ENCODE data around the gene COMMD2. TPM values are rescaled to one million over a fixed set of nuclear protein-coding genes. Genes with fewer than 3 reads are reported as not detected.

Gene COMMD2
- 28.4 and 30.0 TPM in 2 replicates for total RNA-seq (2014; rRNA removed; shearing (Covaris generic))

DNA sequence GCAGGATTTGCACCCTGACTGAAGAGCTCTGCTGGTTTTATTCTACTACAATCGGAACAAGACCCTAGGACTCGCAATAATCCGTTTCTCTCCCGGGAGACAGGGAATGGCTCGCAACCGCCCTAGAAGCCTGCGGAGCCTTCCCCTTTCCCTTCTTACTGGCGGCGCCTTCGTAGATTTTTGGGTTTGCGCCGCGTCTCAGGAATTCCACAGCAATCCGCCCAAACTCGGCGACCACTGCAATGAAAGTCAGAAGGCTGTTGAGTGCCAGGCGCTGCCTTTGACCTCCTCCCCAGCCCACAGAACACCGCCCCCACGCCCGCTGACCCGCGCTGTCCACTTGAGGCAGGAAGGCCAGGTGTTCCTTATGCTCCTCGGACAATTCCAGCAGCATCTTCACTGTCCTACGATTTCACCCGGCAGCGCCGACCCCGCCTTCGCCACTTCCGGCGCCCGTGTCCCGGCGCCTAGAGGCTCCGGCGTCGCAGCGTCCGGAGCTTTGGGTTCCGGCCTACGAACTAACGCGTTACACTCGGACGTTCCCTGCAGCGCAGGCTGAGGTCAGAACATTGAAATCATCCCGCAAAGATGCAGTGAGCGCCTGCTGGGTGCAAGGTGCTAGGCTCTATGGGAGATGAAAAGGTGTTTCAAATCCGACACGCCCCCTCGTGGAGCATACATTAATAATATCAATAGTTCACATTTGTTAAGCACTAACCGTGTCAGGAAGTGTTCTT is at the start of gene COMMD2:
TSS of gene COMMD2 (minus strand) at position 439 of the 737 bp plus-strand sequence. CDS start at position 394, 45 bp downstream.
- peak; percentile 97 for DNase-seq (ENCODE audit: low spot score)

DNA sequence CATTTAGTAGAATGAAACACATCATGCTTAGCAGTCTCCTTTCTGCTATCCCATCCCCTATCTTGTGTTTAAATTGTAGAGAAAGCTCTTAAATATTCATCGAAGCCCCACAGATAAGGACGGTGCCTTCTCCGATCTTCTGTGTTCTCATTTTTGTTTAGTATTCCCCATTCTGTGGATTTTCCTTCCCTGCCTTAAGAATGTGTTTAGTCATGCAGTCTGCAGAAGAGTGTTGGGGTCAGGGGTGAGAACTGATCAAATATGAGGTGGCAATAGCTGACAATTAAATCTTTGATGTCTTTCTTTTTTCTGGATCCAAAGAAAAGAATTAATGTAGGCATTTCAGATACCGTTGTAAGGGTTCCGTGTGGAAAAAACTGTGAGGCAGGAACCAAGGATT is 49.4 kb upstream of the COMMD2 start:
- no peak for DNase-seq (ENCODE audit: low spot score)

DNA sequence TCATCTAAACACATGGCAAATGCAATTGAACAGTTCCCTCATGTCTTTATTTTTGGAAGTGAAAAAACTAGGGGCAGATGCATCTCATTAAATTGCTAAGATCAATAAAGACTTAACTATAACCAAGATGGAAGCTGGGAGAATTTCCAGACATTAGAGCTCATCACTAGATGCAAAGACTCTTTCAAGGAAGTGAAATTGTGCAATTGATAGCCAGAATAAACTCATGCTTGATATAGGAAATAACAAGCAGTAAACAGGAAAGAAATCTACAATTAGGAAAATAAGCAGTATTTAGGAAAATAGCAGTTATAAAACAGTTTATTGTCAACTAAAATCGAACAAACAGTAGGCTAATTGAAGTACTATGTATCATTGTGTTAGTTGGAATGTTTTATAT is 48.9 kb upstream of the COMMD2 start:
- no peak for DNase-seq (ENCODE audit: low spot score)

DNA sequence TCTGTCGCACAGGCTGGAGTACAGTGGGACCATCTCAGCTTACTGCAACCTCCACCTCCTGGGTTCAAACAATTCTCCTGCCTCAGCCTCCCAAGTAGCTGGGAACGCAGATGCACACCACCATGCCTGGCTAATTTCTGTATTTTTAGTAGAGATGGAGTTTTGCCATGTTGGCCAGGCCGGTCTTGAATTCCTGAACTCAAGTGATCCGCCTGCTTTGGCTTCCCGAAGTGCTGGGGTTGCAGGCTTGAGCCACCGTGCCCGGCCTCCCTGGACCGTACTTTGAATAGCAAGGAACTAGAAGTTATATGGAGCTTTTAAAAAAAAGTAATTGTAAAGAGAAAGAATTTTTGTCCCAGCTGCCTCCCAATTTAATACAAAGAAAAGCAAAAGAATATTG is 48.4 kb upstream of the COMMD2 start:
- no peak for DNase-seq (ENCODE audit: low spot score)

DNA sequence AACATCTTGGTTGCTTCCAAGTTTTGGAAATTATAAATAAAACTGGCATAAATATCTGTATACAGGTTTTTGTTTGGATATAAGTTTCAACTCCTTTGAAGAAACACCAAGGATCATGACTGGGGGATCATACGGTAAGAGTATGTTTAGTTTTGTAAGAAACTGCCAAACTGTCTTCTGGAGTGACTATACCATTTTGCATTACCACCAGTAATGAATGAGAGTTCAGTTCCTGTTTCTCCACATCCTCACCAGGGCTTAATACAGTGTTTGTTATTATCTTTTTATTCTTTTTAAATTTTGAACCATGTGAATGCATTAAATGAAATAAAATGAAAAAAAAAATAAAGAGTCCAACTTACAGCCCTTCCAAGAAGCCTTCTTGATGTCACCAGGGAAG is 43.7 kb upstream of the COMMD2 start:
- no peak for DNase-seq (ENCODE audit: low spot score)

DNA sequence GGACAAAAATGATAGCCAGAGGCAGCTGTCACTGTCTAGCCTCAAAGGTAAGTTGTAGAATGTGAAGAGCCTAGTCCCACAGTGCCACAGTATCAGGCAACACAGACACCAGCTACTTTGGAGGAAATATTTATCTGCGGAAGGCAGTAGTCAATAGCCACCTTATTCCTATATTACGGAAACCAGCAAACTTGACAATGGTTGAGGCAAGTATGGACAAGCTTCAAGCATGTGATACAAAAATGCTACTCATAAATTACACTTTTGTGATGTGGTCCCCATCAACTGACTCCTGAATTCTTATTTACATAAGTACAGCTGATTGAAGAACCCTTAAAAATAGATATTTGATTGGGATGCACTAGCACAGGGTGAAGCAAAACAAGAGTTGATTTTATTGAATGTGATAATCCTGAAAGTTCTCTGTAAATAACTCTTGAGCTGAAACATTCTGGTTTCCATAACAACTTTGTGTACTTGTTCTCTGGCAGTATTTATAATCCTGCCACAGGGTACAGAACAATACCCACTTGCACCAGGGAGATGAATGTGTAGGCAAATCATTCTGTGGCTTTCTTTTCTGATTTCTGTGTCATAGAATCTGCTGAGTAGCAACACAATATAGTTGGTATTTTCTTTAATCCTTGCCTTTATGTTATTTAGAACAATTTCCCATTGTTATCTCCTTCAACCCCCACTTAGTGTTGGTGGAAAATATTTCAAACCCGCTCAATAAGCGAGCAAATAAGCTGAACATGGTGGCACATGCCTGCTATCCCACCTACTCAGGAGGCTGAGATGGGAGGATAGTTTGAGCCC is 40.4 kb upstream of the COMMD2 start, which contains the start of gene ANKUB1:
TSS of gene ANKUB1 (minus strand) at position 103 of the 819 bp plus-strand sequence. CDS start 188 bp downstream, outside the sequence.
- no peak for DNase-seq (ENCODE audit: low spot score)

DNA sequence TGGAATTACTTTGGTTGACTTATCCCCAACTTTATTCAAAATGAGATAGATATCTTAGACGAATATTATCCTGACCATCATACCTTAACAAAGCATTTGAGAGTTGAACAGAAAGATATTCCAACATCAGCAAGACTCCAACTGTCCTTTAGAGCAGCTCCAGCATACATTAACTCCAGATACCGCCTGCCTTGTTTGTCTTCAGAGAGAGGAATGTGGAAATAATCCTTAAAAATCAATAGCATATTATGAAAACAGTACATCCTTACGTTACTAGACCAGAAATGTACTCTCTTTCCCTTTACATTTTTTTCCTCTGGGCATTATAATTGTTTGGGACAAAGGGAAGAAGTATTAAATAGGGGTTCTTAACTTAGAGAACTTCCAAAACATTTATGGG is 38.4 kb upstream of the COMMD2 start:
- no peak for DNase-seq (ENCODE audit: low spot score)

DNA sequence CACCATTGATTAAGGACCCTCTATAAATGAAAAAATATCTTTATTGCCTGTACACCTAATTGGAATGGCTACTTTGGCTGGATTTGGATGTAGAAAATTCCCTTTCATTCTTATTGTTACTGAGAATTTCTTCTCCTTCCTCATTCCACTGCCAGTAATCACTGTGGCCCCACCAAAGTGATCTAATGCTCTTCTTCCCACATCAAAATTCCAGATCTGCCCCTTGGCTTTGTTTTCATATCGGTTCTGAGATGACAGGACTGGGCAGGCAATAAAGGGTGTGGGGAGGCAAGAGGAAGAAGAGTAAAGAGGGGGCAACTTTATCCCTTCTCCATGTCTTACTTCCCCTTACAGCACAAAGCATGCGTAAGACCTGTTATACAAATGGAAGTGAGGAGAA is 38.0 kb upstream of the COMMD2 start:
- no peak for DNase-seq (ENCODE audit: low spot score)

DNA sequence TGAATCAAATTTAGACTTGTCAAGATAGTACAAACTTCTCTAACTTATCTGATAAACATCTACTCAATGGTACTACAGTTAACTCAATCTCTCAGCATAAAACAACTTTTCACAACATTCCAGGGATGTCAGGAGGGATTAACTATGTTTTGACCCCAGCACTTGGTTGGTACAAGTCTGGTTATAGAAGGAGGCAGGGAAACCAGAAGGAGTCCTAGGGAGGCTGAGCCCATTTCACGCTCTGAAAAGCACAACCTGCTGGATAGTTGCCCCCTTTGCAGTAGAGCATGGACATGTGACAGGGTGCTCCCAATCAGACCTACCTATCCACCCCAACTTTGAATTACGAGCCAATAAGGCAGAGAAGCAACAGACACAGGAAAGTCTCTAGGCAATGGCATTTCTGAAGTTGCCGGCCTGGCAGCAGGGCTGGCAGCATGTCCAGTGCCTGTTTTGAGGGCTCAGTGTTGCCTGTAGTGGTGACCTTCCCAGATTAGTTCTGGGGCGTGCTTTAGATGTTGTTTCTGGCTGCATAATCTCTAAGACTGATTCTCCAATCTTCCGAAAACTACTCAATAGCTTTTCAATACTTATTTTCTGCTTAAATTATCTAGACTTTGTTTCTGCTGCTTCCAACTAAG is 31.9 kb upstream of the COMMD2 start:
- no peak for DNase-seq (ENCODE audit: low spot score)

DNA sequence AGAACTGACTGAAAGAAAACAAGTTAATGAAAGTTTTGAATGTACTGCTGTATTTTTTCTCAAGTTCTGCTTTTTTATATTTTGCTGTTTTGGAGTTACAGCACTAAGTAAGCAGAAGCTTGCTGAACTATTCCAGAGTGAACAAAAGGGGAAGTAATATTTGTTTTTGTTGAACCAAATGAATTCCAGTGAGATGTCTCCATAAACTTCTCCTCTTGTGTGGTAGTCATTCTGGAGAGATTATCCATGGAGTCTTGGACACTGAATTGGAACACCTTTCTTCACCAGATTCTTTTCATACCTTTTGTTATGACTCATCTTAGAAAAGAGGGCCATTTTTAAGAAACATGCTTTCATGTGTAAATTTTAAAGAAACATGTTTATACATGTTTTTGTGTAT is 31.3 kb upstream of the COMMD2 start:
- DNase-seq (ENCODE audit: low spot score) = no peak

DNA sequence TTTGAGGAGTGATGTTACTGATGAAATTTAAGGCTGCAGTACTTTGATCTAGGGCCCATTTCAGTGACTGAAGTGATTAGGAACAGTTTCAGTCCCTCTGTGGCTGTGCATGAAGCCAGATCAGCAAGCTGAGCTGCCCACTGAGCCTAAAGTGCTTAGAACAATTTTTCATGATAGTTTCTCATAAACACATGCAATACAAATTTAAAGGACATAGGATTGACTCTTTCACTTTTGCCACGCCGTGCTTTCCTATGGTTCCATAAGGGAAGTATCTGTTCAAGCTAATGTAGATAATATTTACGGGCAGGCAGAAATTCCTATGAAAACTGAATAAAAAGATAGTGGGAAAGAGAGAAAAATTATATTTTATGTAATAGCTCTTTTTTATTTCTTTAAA is 29.5 kb upstream of the COMMD2 start:
- no peak for DNase-seq (ENCODE audit: low spot score)

DNA sequence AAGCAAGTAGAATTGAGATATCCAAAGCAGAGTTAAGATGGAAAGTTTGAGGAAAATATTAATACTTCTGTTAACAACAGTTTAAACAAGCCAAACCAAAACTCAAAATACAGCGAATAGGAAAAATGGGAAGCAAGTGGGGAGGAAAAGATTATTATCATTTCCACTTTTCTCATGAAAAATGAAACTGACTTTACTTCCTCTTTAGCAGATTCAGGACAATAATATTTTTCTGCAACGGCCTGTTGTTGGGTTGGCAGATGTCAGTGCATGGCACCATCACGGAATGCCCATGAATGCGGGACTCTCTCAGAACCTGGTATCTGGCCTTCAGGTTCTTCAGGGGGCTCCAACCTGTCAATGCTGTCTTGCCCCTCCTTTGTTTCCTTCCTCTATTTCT is 28.9 kb upstream of the COMMD2 start:
- DNase-seq (ENCODE audit: low spot score) = no peak

DNA sequence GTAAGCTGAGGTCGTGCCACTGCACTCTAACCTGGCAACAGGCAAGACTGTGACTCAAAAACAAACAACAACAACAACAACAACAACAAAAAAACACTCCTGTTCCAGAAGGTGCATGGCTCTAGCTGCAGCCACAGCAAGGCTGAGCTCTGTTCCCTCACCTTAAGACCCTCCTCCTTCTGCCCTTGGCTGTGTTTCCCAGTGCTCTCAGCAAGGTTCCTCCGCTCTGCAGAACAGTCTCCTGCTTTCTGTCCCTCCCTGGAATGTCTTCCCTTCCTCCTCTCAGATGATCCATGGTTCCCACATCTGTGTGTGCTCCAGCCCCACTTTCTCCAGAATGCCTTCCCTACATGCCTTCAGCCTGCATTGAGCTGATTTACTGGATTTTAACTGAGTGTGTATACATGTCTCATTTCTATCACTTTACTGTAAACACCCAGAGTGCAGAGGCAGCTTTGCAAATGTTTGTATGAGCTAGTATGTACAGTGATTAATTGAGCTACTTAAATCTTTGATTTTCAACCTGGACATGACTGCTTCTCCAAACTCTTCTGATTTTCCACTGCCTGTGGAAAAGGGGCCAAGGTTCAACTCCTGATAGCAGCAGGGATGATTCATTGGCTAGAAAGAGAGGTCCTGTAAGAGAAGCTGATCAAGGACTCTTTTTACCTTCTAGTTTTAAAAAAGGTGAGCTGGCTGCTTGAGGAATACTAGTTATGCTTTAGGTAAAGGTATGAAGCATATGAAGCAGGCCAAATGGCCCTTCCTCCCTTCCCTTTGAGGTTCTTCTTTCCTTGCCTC is 25.3 kb upstream of the COMMD2 start:
- DNase-seq (ENCODE audit: low spot score) = no peak

DNA sequence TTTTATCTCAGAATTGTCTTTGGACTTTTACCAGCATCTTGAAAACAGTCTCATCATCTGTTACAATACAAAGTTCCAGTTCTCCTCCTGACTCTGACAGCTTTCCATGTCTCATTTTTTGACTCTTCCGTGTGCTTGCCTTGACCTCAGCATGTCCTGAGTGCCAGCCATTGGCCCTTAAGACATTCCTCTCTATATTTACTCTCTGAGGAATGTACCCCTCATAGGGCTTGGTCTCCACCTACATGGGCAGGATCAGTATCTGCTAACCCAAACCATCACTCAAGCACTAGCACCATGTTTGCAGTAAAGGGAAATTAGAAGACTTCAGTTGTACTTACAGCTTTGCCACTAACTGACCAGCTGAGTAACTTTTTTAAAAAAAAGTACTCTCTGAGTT is 23.9 kb upstream of the COMMD2 start:
- DNase-seq (ENCODE audit: low spot score) = no peak

DNA sequence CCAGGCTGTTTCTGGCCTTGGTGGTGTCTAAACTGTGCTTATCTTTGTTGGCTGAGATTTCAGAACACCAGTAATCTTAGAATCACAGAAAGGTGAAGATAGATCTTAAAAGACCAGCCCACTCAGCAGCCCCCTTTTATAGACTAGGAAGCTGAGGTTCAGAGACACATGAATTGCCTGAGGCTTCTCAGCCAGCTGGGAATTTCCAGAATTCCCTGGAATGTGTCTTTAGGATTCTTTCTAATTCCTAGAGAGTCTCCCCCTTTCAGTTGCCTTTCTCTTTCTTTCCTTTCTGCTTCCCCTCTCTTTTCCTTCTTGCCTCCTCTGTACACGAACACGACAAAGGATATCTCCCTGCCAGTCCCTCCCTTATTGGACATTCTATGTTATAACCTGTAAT is 20.6 kb upstream of the COMMD2 start:
- no peak for DNase-seq (ENCODE audit: low spot score)

DNA sequence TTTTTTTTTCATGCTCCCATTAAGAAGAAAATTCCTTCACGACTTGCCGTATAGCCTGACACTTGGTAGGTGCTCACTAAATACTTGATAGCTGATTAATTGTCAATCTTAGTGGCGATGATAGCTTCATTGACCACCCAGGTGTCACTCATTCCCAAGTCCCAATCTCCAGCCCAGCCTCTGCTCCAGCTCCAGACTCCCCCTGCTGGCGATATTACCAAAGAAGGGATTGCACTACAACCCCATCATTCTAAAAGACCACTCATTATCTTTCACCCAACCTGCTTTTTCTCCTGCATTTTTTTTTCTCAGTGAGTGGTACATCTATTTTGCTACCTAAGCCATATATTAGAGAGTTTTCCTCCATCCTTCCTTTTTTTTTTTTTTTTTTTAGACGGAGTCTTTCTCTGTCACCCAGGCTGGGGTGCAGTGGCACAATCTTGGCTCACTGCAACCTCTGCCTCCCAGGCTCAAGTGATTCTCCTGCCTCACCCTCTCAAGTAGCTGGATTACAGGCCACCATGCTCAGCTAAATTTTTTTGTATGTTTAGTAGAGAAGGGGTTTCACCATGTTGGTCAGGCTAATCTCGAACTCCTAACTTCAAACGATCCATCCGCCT is 19.5 kb upstream of the COMMD2 start:
- peak; percentile 78 for DNase-seq (ENCODE audit: low spot score)

DNA sequence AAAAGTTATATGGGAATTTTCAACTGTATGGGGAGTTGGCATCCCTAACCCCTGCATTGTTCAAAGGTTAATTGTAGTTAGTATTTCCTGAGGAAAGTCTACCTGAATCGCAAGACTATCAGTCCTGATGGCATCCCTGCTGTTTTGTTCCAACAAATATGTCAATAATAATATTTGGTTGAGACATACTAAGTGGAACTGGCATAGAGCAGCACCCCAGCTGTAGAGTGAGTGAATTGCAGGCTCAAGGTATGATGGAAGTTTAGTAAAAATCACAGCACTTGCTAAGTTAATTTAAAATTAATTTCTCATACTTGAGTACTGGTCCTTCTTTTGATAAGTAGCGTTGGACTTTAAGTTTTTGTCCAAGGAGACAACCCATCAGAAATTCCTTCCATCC is 18.0 kb upstream of the COMMD2 start:
- DNase-seq (ENCODE audit: low spot score) = no peak

DNA sequence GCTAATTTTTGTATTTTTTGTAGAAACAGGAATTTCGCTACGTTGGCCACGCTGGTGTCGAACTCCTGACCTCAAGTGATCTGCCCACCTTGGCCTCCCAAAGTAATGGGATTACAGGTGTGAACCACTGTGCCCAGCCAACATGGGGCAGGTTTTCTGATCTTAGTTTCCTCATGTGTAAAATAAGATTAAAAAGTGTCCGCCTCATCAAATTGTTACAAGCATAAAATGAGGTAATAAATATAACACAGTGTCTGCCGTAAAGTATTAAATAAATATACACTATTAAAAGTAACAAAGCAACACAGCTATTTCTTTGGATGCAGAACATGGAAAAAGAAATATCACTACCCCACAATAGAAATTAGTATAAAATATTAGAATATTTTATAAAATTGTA is 16.4 kb upstream of the COMMD2 start:
- DNase-seq (ENCODE audit: low spot score) = no peak

DNA sequence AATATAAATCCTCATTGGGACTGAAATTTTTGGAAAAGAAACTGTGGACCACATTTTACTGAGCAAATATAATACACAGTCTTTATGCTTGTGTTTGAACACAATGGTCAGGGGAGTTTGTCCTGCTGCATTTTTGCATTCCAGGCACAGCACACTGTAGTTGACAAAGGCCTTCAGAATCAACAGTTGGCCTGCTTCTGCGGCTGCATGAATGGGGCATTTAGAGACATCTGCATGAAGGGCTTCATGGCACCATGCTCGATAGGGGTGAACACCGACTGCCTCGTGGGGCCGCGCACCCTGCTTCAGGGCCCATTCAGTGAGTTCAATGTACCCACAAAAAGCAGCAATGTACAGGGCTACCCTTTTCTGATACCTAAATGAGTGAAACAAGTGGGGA is 15.4 kb upstream of the COMMD2 start:
- DNase-seq (ENCODE audit: low spot score) = no peak

DNA sequence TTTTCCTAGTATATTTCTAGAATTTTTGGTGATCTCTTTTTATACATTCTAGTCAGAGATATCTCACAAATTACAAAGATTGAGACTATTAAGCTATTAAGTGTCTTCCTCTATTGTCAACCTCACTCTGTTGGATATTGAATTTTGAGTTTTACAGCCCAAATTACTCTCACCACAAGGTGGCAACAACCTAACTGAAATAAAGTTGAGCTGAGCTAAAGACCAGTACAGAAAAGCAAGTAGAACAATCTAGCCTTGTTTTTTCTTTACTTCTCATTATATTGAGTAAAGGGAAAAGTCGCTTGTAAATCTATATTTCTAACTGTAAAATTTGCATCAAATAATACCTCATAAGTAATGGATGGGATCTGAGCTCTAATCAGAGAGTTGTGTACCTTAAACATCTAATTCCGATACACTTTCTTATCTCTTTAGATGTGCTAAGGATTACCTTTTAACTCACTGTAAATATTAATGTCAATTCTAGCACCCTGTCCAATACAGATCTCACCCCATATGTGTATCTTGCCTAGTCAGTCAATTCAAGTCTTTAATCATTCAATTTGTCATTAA is 13.6 kb upstream of the COMMD2 start:
- DNase-seq (ENCODE audit: low spot score) = peak; percentile 37

DNA sequence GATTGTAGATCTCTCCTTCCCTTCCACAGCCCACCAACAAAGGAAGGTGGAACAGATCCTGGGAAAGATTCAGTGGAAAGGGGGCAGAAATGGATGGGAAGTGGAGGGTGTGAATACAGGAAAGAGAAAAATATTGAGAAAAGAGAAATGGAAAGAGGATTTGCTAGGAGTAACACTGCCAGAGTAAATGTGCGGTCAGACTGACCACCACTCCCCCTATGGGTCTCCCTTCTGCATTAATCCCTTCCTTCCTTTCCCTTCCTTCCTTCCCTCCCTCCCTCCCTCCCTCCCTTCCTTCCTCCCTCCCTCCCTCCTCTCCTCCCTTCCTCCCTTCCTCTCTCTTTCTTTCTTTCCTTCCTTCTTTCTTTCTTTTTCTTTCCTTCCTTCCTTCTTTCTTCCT is 12.0 kb upstream of the COMMD2 start:
- no peak for DNase-seq (ENCODE audit: low spot score)

Measured in HT-29 (cell line).